Calu3 (cell line): ENCODE measurements around the gene OPRM1. TPM values are rescaled to one million over a fixed set of nuclear protein-coding genes. Genes with fewer than 3 reads are reported as not detected.
"Not testable (repeated sequence)": the region's sequence is repeated elsewhere in the genome, so short reads cannot be mapped to it uniquely, and the experiment has no call there.

ENCODE experiments used
- BruUV-seq: library from RNA; stranded (reverse); fragments of 400-500 nt; replicated peaks from 2 replicates; lab custom pipeline; 2021; lab: Mats Ljungman, UMichigan
- CTCF ChIA-PET: fragments of 300-600 bp; sonication (Branson Sonifier 250); formaldehyde crosslinking; loops from one replicate; lab custom pipeline; 2022; ENCODE audit warnings: antibody characterized with exemption; lab: Charles Lee
- DNase-seq: peaks from one replicate; pipeline ENCODE4 v3.0.0; 2022
- H3K27ac Mint-ChIP-seq: one replicate; pipeline ENCODE4 v1.8.0; 2022; ENCODE audit warnings: mixed read lengths; ENCODE audit not compliant: unreplicated experiment
- H3K27me3 Mint-ChIP-seq: one replicate; pipeline ENCODE4 v1.8.0; 2022; ENCODE audit warnings: mixed read lengths; ENCODE audit not compliant: unreplicated experiment
- H3K36me3 Mint-ChIP-seq: one replicate; pipeline ENCODE4 v1.8.0; 2022; ENCODE audit warnings: mild to moderate bottlenecking, moderate library complexity, mixed read lengths; ENCODE audit not compliant: insufficient read depth, unreplicated experiment
- H3K4me1 Mint-ChIP-seq: one replicate; pipeline ENCODE4 v1.8.0; 2022; ENCODE audit warnings: mild to moderate bottlenecking, low read depth, mixed read lengths; ENCODE audit not compliant: unreplicated experiment
- H3K4me3 Mint-ChIP-seq: one replicate; pipeline ENCODE4 v1.8.0; 2022; ENCODE audit warnings: mild to moderate bottlenecking, low read depth, moderate library complexity, mixed read lengths; ENCODE audit not compliant: unreplicated experiment
- H3K9me3 Mint-ChIP-seq: one replicate; pipeline ENCODE4 v1.8.0; 2022; ENCODE audit warnings: low read depth, mixed read lengths; ENCODE audit not compliant: unreplicated experiment
- CTCF ChIP-seq: fragments of 200-600 bp; IDR thresholded peaks from one replicate; pipeline ENCODE4 v1.8.0; 2022; ENCODE audit warnings: antibody characterized with exemption; ENCODE audit not compliant: unreplicated experiment
- intact Hi-C: fragments of 100-400 bp; cut with micrococcal nuclease; formaldehyde crosslinking; loops from one replicate; pipeline ENCODE4 v1.10.0; 2022; ENCODE audit not compliant: unreplicated experiment
- total RNA-seq: library from RNA; stranded (reverse); gene quantifications from 2 replicates; pipeline ENCODE4 v1.2.3, GENCODE V29; 2022

OPRM1 gene
- total RNA-seq, 1 experiment from 2014 or later, result not detected

DNA sequence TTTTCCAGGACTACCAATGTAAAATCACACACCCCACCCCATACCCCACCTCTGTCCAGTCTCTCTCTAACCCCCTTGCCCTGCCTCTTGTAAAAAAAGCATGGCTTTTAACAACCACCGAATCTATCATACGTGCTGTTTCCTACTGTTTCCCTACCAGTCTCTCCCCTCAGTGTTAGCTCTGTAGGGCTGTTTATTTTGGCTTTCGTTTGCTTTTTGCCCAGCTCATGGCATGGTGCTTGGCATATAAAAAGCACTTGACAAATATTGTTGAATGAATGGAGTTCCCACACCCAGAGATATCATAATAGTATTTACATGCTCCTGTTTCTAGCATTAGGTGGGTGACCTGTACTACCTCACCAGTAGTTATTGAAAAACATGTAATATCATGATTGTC, 148.2 kb downstream of the OPRM1 start:
- no peaks in the 10 kb centered on the region for H3K4me1 Mint-ChIP-seq
- CTCF ChIA-PET, result no interaction called here
- no TSS peak for BruUV-seq
- H3K27ac Mint-ChIP-seq, result no peak overlapping the region
- H3K4me3 Mint-ChIP-seq, result no peak overlapping the region
- DNase-seq, result no peak
- no peak for TF ChIP-seq CTCF
- peaks cover 3% of the 10 kb centered on the region for H3K9me3 Mint-ChIP-seq
- H3K27me3 Mint-ChIP-seq, result peaks cover 12% of the 10 kb centered on the region
- no peaks in the 10 kb centered on the region for H3K36me3 Mint-ChIP-seq
- intact Hi-C loops, result no loop called here

DNA sequence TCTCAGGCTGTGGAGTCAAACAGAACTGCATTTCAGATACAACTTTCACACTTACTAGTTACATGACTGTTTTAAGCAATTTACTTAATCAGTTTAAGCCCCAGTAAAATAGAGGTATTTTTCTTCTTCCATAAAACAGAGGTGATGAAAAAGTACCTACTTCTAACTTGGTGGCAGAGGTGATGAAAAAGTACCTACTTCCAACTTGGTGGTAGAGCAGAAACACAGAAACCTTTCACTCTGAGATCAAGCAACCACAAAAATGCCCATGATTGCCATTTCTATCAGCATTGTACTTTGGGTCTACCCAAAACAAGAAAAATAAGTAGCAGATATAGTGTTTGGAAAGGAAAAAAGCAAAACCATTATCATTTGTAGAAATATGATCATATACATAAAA, 148.7 kb downstream of the OPRM1 start:
- intact Hi-C loops, result no loop called here
- Mint-ChIP-seq H3K36me3 (no peaks in the 10 kb centered on the region), H3K27ac (no peak overlapping the region), H3K27me3 (peaks cover 12% of the 10 kb centered on the region), H3K9me3 (no peaks in the 10 kb centered on the region), H3K4me3 (no peak overlapping the region), H3K4me1 (no peaks in the 10 kb centered on the region)
- DNase-seq, result no peak
- CTCF ChIA-PET, result no interaction called here
- BruUV-seq, result no TSS peak
- no peak for TF ChIP-seq CTCF

GRCh38 chr6:154196333-154196885, 157.4 kb downstream of the OPRM1 start:
- Mint-ChIP-seq H3K4me1 (no peaks in the 10 kb centered on the region), H3K27ac (no peak overlapping the region), H3K9me3 (no peaks in the 10 kb centered on the region), H3K4me3 (no peak overlapping the region), H3K27me3 (no peaks in the 10 kb centered on the region), H3K36me3 (no peaks in the 10 kb centered on the region)
- intact Hi-C loops, result no loop called here
- DNase-seq, result no peak
- CTCF ChIA-PET, result interaction anchor here (0.6 kb wide), 1 partner anchor 425 kb away, joined by 10 read pairs; no protein-coding TSS in a partner anchor
- TF ChIP-seq CTCF, result no peak
- no TSS peak for BruUV-seq

- intact Hi-C loops, result no loop called here
- Mint-ChIP-seq H3K4me3 (no peak overlapping the region), H3K36me3 (no peaks in the 10 kb centered on the region), H3K27me3 (no peaks in the 10 kb centered on the region), H3K9me3 (no peaks in the 10 kb centered on the region), H3K4me1 (no peaks in the 10 kb centered on the region), H3K27ac (no peak overlapping the region)
- CTCF ChIA-PET, result no interaction called here
- DNase-seq, result no peak
- no TSS peak for BruUV-seq
- no peak for TF ChIP-seq CTCF
These were observed 158.3 kb downstream of the OPRM1 start for GRCh38 chr6:154197196-154197860.

GRCh38 chr6:154201688-154202087, 162.6 kb downstream of the OPRM1 start:
- peaks cover 19% of the 10 kb centered on the region for H3K27me3 Mint-ChIP-seq
- H3K4me3 Mint-ChIP-seq, BruUV-seq, H3K36me3 Mint-ChIP-seq, H3K4me1 Mint-ChIP-seq, intact Hi-C loops, H3K27ac Mint-ChIP-seq, DNase-seq, CTCF ChIA-PET, H3K9me3 Mint-ChIP-seq: not testable (repeated sequence)
